Stimulated activated CD4-positive, alpha-beta T cell treated with anti-CD3 and anti-CD28 coated beads, Interleukin-4, amount 100 ng/mL, for 48 hours (primary cell): Measurements from ENCODE around the gene AGAP2.

Experiments used
- DNase-seq, 2 donors: peaks; one replicate each; pipeline ENCODE4 v3.0.0-alpha.2; 2020; ENCODE audit warnings: low read depth in 2 of 2

AGAP2 gene

DNA sequence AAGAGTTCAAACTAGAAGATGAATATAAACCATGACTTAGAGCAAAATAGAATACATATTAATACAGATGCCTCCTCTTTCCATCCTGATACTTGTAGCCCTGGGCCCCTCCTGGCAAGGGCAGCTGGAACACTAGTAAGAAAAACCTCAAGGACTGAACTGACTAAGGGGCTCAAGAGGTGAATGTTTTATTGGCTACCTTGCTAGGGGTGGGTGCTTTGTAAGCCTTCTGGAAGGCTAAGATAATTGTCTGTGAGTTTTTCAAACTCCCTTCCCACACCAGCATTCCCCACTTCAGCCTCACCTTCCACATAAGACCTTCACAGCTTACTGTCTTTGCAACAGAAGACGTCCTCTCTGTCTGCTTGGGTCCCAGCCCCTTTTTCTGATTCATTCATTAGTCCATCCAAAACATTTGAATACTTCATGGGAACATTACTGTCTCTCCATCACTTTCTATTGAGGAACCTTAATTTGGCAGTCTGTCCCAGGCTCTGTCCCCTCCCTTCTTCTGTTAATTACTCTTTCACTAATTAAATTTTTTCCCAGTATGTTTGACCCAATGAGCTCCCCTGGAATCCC is 15.3 kb upstream of the AGAP2 start:
- DNase-seq = no peak

DNA sequence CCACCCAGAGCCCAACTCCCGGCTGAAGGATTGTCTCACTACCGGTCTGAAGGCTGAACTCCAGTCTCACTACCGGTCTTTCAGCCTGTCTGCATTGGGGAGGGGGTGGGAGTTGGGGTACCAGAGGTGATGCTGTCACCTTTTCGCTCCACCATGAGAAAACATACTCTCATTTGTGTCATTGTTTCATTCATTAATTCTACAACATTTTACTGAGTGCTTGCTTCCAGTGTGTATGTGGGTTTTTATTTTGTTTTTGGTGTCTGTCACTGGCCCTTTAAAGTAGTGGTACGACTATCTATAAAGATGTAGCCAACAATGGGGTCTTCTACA is 14.1 kb upstream of the AGAP2 start:
- no peak for DNase-seq

DNA sequence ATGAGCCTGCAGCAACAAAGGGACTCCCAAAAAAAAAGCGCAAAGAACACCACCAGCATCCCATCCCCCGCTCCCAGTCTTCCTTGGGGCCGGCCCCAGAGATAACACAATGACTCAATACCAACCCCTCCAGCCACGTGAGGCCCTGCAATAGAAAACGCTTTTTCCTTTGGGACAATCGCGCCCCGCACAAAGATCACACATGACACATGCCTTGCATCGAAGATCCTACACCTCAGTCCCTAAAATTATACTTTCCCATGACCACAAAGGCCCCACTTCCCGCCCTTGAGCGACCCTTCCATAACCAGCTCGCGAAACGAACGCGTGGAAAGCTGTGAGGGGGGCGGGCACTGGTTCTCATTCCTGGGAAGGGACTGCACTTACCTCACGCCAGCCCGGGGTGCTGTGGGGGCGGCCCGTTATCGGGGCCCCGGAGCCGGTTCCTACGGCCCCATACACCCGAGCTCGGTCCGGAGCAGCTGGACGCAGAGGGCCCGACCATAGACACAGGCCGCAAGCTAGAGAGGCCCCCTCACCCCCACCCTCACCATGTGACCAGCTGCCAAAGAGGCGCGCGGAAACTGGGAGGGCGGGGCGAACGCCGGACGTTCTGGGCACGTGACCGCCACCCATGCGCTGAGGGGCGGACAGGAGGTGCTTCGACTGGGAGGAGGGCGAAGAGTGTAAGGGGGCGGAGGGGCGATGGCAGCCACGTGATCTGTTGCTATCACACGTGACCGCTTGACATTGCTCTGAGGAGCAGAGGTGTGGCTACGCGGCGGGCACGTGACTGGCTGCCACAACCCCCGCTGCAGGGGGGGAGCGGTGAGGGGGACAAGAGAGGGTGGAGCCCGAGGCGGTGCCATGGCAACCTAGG is 13.5 kb upstream of the AGAP2 start, which contains the start of gene CDK4:
Gene CDK4, minus strand, starts transcription at position 523 of the 880 bp plus-strand sequence. CDS start 593 bp downstream, outside the sequence.
- peak; percentile 96 to 99 for DNase-seq

DNA sequence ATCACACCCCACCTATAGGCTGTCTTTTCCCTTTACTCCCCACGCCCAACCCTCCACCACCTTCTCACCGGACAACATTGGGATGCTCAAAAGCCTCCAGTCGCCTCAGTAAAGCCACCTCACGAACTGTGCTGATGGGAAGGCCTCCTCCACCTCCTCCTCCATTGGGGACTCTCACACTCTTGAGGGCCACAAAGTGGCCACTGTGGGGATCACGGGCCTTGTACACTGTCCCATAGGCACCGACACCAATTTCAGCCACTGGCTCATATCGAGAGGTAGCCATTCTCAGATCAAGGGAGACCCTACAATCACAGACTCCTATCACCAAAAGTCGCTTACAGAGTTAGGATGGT is 12.9 kb upstream of the AGAP2 start:
- DNase-seq = no peak

- DNase-seq = no peak
Measured at GRCh38 chr12:57750561-57751431, 12.3 kb upstream of the AGAP2 start.

- DNase-seq = no peak
Measured at GRCh38 chr12:57749061-57749460, 10.5 kb upstream of the AGAP2 start.

DNA sequence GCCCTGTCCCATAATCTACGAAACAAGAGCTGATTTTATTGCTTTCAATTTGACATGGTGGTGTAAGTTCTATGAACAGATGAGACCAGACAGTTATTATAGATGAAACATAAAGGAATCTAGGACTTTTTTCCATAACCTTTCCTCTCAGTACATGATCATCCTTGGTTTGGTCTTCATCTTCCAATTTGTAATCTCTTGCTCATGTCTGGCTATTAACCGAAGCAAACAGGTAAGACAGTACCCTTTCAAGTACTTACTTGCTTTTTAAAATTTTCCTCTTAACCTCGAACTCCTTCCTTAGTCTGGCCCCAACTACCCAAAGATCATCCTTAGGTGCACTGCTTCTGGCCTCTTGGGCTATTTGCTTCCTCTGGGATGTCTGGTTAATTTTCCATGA is 7.5 kb upstream of the AGAP2 start:
- no peak for DNase-seq

- no peak for DNase-seq
Measured at GRCh38 chr12:57745485-57745881, 6.9 kb upstream of the AGAP2 start.

DNA sequence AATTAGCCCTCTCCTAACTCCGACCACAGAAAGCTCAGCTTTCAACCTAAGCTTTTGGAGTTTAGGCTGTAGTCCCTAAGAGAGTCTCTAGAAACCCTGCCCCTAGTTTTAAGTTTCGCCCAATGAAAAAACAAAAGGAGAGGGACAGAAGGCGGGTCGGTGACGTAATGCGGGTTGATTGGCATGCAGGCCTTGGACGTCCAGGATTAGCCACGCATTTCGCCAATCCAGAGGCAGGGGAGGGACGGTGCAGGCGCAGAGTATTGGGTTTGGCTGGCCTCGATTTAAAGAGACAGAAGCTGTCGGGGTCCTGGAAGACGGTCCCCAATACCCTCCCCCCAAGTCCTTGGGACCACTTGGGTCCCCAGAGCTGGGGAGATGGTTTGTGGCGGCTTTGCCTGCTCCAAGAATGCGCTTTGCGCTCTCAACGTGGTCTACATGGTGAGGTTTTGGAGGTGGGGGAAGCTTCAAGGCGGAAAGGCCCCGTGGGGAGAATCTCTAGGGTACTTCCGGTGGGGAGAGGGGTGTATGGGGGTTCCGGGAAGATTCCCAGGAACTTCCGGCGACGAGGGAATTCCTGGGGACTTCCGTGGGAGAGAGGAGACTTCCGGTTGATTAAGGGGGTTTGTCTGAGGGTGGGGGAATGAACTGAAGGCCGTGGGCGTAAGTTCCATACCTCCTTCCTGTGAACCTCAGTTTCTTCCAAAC is 6.4 kb upstream of the AGAP2 start, which contains the start of gene TSPAN31:
Gene TSPAN31, plus strand, starts transcription at position 263 of the 708 bp plus-strand sequence. Its CDS starts 116 bp downstream, at position 379.
- peak; percentile 93 for DNase-seq

GRCh38 chr12:57744194-57744776 is 5.7 kb upstream of the AGAP2 start:
- peak; percentile 57 to 77 for DNase-seq

DNA sequence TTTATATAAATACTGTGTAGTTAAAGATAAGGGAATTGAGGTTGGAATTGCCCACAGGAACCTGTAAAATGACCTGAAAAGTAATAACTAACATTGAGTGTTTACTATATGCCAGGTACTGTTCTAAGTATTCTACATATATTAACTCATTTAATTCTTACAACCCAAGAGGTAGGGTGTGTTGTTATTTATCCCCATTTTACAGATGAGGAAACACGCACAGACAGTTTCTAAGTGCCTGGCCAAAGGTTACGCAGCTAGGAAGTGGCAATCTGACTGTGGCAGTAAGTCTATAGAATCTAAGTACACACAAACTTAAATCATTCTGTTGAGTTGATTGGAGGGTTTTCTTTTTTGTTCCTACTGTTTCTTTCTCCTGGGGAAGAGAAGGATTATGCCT is 5.2 kb upstream of the AGAP2 start:
- no peak for DNase-seq

GRCh38 chr12:57741844-57742738 is 3.5 kb upstream of the AGAP2 start:
- peak; percentile 59 to 79 for DNase-seq

DNA sequence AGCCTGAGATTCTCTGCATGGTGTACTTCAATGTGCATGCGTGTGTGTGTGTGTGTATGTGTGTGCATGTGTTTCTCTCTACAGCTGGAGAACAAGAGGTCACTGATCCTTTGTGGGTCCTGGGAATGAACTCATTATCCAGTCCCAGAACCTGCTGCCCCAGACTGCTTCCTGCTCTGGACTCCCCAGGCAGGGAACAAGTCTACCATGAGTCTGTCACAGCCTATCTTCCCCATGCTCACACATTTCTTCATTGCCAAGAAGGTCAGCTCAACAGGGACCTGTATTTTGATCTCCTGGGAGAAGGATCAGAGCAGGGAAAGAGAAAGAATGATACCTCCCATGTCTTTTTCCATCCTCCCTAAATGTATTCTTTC is 2.9 kb upstream of the AGAP2 start:
- no peak for DNase-seq

DNA sequence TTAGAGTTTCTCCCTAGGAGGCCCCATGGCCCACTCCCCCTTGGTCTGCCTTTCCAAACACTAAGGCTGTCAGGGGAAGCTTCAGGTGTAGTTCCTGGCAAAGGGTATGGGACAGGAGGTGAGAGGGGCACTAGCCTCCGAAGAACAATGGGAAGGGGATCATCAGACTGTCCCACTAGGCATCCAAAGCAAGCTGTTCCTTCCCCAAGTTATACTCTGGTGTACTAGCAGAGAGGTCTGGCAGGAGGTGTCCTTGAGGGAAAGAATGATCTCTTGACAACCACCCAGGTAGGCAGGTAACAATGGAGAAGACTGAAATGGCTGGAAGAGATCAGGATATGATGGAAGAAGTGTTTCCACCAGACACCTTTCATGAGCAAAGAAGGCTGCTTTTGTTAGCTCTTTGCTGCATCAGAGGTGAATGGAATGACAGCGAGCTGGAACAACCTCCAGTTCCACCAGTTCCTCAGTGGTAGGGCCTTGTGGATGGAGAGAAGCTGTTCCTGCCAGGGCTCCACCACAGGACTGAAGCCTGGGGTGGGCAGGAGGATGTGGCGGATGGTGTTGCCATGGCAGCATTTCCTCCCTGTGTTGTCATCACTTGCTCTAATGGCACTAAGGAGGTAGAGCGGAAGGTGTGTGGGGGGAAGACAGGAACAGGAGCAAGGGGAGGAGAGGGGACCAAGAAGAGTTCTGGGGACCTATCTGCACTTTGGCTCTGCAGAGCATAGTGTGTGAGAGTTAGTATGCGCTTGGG is 2.3 kb upstream of the AGAP2 start:
- DNase-seq = peak; percentile 44 to 65

- DNase-seq = no peak
Measured at GRCh38 chr12:57739914-57740538, 1.5 kb upstream of the AGAP2 start.

GRCh38 chr12:57739387-57739786 is 845 bp upstream of the AGAP2 start:
- DNase-seq = no peak

DNA sequence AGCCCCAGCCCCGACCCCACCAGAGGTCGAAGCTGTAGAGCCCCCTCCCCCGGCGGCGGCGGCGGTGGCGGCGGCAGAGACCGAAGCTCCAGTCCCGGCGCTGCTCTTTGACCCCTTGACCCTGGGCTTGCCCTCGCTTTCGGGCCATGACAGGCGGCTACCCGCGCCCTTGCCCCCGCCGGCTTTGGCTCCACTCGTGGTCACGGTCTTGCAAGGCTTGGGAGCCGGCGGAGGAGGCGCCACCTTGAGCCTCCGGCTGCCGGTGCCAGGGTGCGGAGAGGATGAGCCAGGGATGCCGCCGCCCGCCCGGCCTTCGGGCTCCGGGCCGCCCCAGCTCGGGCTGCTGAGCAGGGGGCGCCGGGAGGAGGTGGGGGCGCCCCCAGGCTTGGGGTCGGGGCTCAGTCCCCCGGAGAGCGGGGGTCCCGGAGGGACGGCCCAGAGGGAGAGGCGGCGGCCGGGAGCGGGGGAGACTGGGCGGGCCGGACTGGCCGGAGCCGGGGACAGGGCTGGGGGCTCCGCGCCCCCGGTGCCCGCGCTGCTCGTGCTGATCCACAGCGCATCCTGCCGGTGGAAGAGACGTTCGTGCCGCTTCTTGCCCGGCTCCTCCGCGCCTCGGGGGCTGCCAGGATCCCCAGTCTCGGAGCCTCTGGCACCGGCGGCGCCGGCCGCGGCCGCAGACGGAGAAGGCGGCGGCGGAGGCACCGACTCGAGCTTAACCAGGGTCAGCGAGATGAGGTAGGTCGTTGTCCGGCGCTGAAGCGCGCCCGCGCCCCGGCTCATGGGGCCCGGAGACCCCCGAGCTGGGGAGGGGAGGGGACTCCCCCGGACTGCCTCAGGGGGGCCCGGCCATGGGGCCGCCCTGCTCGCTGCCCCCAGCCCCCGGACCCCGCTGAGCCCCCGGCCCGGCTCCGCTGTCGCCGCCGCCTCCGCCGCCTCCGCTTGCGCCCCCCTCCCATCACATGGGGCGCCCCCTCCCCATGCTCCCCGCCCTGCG is 778 bp downstream of the AGAP2 start:
- DNase-seq = no peak
